ENCODE measurements around the gene CCL1. TPM values are rescaled to one million over a fixed set of nuclear protein-coding genes. Genes with fewer than 3 reads are reported as not detected.

Gene CCL1
- total RNA-seq, 1 experiment from 2014 or later, result not detected

GRCh38 chr17:34378664-34379101 lies 15.7 kb upstream of the CCL1 start:
- ChIA-PET POLR2A (no interaction called here), CTCF (interaction anchor here (1.5 to 1.7 kb wide), 2 partner anchors 17 to 601 kb away, joined by 3 to 8 read pairs; no protein-coding TSS in a partner anchor)
- H3K27ac Mint-ChIP-seq (ENCODE audit: low read depth, unreplicated experiment), result no peak overlapping the region
- H3K36me3 Mint-ChIP-seq (ENCODE audit: insufficient read depth, unreplicated experiment), result no peaks in the 10 kb centered on the region
- TF ChIP-seq CTCF (IDR thresholded peaks at IDR 0.05; ENCODE audit: unreplicated experiment), result no peak
- no peaks in the 10 kb centered on the region for H3K27me3 Mint-ChIP-seq (ENCODE audit: insufficient read depth, unreplicated experiment)
- H3K9me3 Mint-ChIP-seq (ENCODE audit: unreplicated experiment), result no peaks in the 10 kb centered on the region
- no TSS peak for BruUV-seq (replicated peaks)
- no peaks in the 10 kb centered on the region for H3K4me1 Mint-ChIP-seq (ENCODE audit: insufficient read depth, unreplicated experiment)
- intact Hi-C loops (cut with micrococcal nuclease), result no loop called here
- DNase-seq (ENCODE audit: unreplicated experiment), result no peak
- no peak overlapping the region for H3K4me3 Mint-ChIP-seq (ENCODE audit: unreplicated experiment)

- ChIA-PET POLR2A (no interaction called here), CTCF (interaction anchor here (0.6 to 1.7 kb wide), 3 partner anchors 15 to 599 kb away, joined by 3 to 8 read pairs (median 4); no protein-coding TSS in a partner anchor)
- intact Hi-C loops (cut with micrococcal nuclease), result no loop called here
- Mint-ChIP-seq H3K27ac (ENCODE audit: low read depth, unreplicated experiment) (no peak overlapping the region), H3K9me3 (ENCODE audit: unreplicated experiment) (no peaks in the 10 kb centered on the region), H3K36me3 (ENCODE audit: insufficient read depth, unreplicated experiment) (no peaks in the 10 kb centered on the region), H3K27me3 (ENCODE audit: insufficient read depth, unreplicated experiment) (no peaks in the 10 kb centered on the region), H3K4me3 (ENCODE audit: unreplicated experiment) (no peak overlapping the region), H3K4me1 (ENCODE audit: insufficient read depth, unreplicated experiment) (no peaks in the 10 kb centered on the region)
- no peak for DNase-seq (ENCODE audit: unreplicated experiment)
- BruUV-seq (replicated peaks), result no TSS peak
- TF ChIP-seq CTCF (IDR thresholded peaks at IDR 0.05; ENCODE audit: unreplicated experiment), result no peak
These were observed 14.2 kb upstream of the CCL1 start for GRCh38 chr17:34377078-34377823.

GRCh38 chr17:34375426-34375997 lies 12.5 kb upstream of the CCL1 start:
- no peaks in the 10 kb centered on the region for H3K4me1 Mint-ChIP-seq (ENCODE audit: insufficient read depth, unreplicated experiment)
- intact Hi-C loops (cut with micrococcal nuclease), result no loop called here
- ChIA-PET POLR2A (no interaction called here), CTCF (interaction anchor here (0.6 kb wide), 1 partner anchor 745 kb away, joined by 4 read pairs; no protein-coding TSS in a partner anchor)
- no peaks in the 10 kb centered on the region for H3K27me3 Mint-ChIP-seq (ENCODE audit: insufficient read depth, unreplicated experiment)
- no peak overlapping the region for H3K27ac Mint-ChIP-seq (ENCODE audit: low read depth, unreplicated experiment)
- no peak for TF ChIP-seq CTCF (IDR thresholded peaks at IDR 0.05; ENCODE audit: unreplicated experiment)
- H3K4me3 Mint-ChIP-seq (ENCODE audit: unreplicated experiment), result no peak overlapping the region
- no peaks in the 10 kb centered on the region for H3K36me3 Mint-ChIP-seq (ENCODE audit: insufficient read depth, unreplicated experiment)
- no peaks in the 10 kb centered on the region for H3K9me3 Mint-ChIP-seq (ENCODE audit: unreplicated experiment)
- no TSS peak for BruUV-seq (replicated peaks)
- DNase-seq (ENCODE audit: unreplicated experiment), result no peak

- no peaks in the 10 kb centered on the region for H3K27me3 Mint-ChIP-seq (ENCODE audit: insufficient read depth, unreplicated experiment)
- CTCF ChIA-PET, result no interaction called here
- POLR2A ChIA-PET, result no interaction called here
- no peak overlapping the region for H3K4me3 Mint-ChIP-seq (ENCODE audit: unreplicated experiment)
- BruUV-seq (replicated peaks), result no TSS peak
- TF ChIP-seq CTCF (IDR thresholded peaks at IDR 0.05; ENCODE audit: unreplicated experiment), result no peak
- DNase-seq (ENCODE audit: unreplicated experiment), result no peak
- H3K9me3 Mint-ChIP-seq (ENCODE audit: unreplicated experiment), result no peaks in the 10 kb centered on the region
- no peak overlapping the region for H3K27ac Mint-ChIP-seq (ENCODE audit: low read depth, unreplicated experiment)
- H3K36me3 Mint-ChIP-seq (ENCODE audit: insufficient read depth, unreplicated experiment), result no peaks in the 10 kb centered on the region
- H3K4me1 Mint-ChIP-seq (ENCODE audit: insufficient read depth, unreplicated experiment), result no peaks in the 10 kb centered on the region
- intact Hi-C loops (cut with micrococcal nuclease), result no loop called here
These were observed 11.4 kb upstream of the CCL1 start for GRCh38 chr17:34374457-34374856.

Measured in MCF 10A (cell line).